NCI-H128 (cell line): ENCODE measurements around the gene HM13.
A peak's percentile ranks its signal among the peaks of the same experiment; 100 is the strongest.
"Not testable (repeated sequence)": the region's sequence is repeated elsewhere in the genome, so short reads cannot be mapped to it uniquely, and the experiment has no call there.

Experiments
- DNase-seq: peaks from one replicate; lab custom pipeline; 2025; ENCODE audit not compliant: unreplicated experiment; lab: John Stamatoyannopoulos, UW

The HM13 gene, protein sequence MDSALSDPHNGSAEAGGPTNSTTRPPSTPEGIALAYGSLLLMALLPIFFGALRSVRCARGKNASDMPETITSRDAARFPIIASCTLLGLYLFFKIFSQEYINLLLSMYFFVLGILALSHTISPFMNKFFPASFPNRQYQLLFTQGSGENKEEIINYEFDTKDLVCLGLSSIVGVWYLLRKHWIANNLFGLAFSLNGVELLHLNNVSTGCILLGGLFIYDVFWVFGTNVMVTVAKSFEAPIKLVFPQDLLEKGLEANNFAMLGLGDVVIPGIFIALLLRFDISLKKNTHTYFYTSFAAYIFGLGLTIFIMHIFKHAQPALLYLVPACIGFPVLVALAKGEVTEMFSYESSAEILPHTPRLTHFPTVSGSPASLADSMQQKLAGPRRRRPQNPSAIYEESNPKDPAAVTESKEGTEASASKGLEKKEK

DNA sequence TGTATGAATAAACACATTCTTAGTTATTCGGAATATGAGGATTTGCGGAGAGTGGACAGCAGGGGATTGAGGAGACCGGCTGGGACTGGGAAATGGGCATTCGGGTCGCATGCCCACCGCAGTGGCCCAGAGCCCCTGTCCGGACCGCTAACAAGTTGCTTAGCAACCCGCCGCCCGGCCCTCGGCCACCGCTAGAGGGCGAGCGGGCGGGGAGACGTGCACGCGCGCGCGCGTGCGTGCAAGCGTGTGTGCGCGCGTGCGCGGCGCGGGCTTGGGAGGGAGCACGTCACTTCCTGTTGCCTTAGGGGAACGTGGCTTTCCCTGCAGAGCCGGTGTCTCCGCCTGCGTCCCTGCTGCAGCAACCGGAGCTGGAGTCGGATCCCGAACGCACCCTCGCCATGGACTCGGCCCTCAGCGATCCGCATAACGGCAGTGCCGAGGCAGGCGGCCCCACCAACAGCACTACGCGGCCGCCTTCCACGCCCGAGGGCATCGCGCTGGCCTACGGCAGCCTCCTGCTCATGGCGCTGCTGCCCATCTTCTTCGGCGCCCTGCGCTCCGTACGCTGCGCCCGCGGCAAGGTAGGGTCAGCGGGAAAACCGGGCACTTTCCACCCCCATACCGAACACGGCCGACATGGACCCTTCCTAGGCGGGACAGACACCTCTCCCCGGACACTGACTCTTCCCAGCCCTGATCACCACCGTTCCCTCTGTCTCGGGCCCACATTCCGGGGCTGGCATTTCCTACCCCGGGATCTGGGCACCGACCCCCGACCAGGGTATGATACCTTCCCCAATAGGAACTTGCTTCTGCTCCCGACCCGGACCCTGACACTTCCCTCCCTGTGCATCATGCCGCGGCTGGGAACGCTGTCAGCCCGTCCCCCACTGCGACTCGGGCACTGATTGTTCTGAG is at the start of gene HM13:
Gene HM13, plus strand, starts transcription at position 289 of the 918 bp plus-strand sequence. Its CDS starts 110 bp downstream, at position 399.
- DNase-seq, result peak; percentile 76

DNA sequence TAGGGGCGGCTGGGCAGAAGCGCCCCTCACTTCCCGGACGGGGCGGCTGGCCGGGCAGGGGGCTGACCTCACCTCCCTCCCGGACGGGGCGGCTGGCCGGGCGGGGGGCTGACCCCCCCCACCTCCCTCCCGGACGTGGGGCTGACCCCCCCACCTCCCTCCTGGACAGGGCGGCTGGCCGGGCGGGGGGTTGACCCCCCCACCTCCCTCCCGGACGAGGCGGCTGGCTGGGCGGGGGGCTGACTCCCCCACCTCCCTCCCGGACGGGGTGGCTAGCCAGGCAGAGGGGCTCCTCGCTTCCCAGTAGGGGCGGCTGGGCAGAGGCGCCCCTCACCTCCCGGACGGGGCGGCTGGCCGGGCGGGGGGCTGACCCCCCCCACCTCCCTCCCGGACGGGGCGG is 43.3 kb upstream of the HM13 start:
- not testable (repeated sequence) for DNase-seq

DNA sequence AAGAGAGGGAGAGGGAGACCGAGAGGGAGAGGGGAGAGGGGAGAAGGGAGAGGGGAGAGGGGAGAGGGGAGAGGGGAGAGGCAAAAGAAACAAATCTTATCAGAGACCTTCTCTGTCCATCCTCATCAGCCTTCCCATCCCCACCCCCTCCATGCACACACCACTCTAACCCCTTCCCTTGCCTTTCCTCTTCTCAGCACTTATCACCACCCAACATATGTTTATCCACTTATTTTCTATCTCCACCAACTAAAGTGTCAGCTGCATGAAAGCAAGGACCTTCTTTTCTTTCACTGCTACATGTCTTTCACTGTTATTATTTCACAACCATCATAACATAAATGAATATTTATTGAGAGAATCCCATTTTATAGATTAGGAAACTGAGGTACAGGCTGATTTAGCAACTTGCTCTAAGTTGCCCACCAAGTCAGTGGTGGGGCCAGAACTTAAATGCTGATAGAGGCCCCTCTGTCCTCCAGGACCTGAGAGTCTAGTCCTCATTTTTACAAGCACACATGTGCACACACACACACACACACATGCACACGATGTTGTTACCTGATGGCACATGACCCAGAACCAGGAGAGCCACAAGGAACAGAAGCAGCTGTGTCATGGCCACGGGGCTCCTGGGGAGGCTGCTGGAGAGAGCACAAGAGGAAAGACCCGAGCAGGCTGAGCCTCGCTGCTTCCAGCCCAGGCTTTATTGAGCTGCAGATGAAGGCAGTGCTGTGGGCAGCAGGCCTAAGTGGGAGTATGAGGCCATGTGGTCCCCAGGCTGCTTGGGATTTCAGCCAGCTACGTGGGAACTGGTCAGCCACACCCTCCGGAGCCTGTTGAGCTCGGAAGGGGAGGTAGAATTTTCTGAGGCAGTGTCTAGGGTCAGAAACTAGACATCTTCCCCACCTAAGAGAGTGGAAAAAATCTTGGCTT is 41.6 kb upstream of the HM13 start:
- no peak for DNase-seq

DNA sequence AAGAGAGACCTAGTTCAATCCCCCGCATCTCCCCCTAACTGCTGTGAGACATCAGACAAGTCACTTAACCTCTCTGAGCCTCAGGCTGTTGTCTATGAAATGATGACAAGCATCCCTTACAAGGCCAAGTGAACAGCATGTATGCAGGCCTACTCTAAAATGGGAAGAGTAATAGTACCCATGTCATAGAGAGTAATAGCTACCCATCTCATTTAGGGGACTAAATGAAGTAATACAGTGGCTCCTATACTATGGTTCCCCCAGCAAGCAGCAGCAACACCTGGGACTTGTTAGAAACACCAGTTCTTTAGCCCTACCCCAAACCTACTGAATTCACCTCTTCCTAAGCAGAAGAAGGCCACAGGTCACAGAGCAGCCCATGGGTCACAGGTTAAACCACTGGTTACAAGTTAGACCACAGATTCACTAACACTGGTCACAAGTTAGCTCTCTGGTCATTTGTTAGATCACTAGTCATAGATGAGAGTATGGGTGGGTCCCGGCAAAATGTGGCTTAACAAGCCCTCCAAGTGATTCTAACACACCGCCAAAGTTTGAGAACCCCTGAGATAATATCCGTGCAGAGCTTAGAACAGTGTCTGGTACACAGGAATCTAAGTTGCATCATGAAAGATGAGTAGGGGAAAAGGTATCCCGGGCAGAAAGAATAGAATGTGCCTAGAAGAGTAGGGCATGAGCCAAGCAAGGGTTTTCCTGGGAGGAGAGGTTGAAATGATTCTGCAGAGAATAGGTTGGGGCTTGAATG is 40.7 kb upstream of the HM13 start:
- no peak for DNase-seq

DNA sequence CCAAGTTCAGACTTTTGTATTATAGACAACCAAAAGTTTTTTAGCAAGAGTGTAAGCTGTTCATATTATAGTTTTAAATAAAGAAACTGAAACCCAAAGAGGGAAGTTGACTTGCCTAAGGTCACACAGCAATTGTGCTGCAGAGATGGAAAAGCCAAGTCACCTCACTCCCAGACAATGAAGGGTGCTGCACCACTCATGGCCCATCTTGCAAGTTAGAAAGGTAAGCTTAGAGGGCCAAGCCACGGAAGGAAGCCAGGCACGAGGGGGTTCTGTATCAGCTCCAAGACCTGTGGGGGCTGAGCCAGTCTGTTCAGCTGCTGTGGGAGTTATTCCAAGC is 40.2 kb upstream of the HM13 start:
- DNase-seq, result no peak

DNA sequence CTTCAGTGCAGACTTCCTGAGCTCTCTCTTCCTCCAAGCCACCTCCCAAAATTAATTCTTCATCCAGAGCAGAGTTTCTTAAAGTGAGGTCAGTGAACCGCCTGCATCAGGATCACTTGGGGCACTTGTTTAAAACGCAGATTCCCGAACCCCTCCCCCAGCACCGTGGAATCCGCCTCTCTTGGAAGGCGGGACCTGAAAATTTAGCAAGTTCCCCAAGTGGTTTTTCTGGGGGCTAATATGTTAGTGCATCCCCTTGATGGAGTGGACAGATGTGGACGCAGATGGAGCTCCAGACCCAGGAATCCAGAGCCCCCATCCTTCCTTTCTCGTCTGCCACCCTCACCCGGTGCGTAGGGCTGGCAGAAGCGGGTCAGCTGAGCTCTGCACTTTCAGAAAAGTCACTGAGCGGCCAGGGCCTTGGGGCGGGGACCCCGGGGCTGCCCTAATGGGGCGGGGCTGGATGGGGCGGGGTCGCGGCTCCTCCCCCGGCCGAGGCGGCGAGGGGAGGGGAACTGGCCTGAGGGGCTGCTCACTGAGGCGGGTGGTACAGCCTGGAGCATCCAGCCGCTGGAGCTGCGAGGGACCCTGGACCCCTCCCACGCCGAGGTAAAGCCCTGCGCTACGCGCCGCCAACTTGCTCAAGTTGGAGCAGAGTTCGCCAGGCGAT is 39.3 kb upstream of the HM13 start, which contains the start of the genes DEFB124 and REM1:
Gene DEFB124, minus strand, starts transcription at position 370 of the 670 bp plus-strand sequence. CDS start 2,114 bp downstream, outside the sequence.
Gene REM1, plus strand, starts transcription at position 531 of the 670 bp plus-strand sequence. CDS start 1,158 bp downstream, outside the sequence.
- DNase-seq, result no peak

DNA sequence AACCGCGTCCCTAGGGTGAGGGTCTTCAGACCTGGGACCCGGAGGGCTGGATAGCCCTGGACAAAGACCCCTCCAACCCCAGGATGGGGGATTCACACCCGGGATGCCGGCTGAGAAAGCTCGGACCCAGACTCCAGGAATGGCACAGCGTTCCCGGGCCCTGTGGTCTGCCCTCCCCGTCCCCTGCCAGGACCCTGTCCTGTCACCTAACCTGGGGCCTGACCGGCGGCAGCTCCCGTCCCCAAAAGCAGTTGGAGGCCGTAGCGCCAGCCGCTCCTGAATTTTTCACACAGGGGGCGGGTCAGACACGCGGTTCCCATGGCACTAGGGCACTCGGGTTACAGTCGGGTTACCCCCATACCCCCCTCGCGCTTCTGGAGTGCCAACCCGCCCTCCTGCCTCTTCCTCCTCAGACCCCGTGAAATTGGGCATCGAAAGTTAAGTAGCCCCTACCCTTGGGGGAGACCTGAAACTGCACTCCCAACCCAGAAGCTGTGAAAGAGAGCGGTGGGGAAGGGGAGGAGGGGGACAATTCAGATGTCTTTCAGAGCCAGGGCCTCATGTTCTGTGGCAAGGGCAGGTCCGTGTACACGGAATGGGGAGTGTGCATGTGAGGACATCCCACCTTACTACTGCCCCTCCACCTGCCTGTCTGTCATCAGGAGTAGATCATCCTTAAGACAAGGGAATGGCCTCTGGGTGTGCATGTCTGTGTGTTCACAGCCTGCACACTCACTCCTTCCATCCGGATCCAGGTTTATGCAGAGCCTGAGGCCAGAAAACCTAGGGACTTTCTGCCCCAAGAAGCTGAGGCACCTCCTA is 38.6 kb upstream of the HM13 start:
- DNase-seq, result no peak

DNA sequence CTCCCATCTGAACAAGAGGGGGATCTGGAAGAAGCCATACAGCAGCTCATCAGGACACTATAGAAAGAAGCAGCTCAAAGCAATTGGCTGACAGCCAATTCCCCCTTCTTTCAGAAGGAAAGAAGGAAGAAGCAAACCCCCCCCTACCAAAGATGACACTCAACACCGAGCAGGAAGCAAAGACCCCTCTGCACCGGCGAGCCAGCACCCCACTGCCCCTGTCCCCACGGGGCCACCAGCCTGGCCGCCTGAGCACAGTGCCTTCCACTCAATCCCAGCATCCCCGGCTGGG is 38.0 kb upstream of the HM13 start:
- DNase-seq, result no peak

DNA sequence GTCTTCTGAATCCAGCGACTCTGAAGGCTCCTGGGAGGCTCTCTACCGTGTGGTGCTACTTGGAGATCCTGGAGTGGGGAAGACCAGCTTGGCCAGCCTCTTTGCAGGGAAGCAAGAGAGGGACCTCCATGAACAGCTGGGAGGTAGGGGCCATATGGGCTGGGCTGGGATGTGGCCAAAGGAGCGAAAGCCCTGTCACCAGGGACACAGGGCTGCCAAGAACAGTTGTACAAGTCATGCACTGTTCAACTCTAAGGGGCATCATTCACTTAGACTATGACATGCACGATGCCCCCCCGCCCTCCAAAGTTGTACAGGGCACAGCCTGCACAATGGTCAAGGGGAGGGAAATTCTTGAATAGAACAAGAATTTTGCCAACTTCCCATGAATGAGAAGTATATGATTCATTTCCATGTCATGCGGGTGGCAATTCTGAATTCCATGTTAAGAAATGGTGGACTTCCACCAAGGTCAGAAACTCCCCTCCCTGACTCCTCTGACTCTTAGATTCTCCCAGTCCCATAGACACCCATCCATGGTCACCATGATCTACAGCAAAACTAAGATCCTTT is 37.5 kb upstream of the HM13 start:
- no peak for DNase-seq

DNA sequence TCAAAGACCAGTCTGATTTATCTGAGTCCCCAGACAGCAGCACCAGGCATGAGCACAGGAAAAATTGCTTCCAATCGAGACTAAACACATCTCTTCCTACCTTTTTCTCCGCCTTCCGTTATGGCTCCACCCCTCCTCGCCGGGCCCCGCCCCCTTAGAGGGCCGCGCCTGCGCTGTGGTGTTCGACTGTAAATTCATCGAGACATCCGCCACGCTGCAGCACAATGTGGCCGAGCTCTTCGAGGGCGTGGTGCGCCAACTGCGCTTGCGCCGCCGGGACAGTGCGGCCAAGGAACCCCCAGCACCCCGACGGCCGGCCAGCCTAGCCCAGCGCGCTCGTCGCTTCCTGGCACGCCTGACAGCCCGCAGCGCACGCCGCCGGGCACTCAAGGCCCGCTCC is 30.2 kb upstream of the HM13 start:
- no peak for DNase-seq

DNA sequence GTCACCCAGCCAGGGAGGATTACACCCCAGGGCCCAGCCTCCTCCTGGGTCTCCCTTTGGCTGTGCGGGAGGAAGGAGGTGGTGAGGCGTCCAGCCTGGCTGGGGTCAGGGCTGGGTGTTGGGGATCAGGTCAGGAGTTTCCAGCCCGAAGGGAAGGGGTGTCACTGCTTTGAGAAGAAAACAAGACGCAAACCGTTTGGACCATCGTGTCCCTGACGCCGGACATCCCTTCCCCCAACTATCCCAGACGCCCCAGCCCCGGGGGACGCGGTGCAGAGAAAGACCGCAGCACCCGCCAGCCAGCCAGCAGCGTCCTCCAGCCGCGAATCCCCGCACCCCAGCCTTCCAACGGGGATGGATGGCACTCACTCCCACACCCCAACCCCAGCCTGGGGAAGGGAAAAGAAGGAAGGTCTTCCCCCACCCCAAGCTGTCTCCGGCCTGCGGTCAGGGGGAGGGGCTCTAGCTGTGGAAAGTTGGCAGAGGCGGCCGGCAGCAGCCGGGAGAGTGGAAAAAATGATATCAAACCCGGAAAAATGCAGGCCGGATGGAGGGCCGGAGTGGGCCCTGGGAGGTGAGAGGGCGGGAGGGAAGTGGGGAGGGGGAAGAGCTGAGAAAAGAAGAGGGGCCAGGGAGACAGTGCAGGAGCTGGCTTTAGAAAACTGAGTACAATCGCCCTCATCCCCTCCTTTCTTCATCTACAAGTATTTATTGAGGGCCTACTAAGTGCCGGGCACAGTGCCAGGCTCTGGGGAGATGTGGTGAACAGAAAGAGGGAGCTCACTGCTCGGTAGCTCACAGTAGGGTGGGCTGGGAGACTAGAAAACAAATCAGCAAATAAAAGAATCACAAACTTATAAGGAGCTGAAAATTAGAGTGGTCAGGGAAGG is 28.5 kb upstream of the HM13 start:
- no peak for DNase-seq

DNA sequence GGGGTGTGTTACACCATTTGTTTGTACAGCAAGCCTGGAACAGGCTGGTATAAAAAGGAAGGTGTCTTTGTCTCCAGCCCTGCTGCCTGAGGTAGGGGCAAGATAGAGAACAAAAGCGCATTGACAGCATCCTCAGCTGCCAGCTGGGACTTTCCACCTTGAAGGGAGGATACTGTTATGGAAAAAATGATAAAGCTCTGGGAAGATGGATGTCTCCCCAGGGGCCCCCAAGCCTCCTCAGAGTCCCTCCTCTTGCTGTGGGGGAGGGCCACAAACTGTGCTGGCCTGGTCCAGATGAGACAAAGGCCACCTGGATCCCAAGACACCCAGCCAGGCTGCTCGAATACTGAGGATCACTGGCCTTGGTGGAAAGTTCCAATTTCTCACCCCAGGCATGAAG is 26.1 kb upstream of the HM13 start:
- DNase-seq, result no peak

DNA sequence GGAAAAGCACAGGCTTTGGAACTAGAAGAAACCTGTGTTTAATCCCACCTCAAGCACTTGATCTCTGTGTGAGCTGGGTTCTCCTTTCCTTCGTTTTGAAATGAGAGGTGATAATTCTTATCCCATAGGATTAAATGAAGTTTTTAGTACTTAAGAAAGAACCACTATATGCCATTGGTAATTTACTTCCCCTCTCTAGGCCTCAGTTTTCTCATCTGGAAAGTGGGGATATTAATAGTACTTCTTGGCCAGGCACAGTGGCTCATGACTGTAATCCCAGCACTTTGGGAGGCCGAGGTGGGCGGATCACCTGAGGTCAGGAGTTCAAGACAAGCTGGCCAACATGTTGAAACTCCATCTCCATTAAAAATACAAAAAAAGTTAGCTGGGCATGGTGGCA is 25.1 kb upstream of the HM13 start:
- no peak for DNase-seq

DNA sequence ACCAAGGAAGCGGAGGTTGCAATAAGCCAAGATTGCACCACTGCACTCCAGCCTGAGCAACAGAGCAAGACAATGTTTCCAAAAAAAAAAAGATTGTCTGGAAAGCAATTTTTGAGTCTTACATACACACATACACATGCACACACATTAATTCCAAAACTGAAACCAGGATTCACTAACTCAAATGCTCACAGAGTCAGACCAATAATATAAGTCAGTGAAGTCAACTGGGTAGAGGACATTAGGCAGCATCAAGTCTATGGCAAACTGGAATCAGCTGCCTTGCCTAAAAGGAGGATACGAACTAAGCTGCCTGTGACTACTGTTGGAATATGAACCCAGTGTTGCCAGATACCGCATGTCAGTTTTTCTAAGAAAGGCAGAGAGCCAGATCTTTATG is 23.5 kb upstream of the HM13 start:
- no peak for DNase-seq

DNA sequence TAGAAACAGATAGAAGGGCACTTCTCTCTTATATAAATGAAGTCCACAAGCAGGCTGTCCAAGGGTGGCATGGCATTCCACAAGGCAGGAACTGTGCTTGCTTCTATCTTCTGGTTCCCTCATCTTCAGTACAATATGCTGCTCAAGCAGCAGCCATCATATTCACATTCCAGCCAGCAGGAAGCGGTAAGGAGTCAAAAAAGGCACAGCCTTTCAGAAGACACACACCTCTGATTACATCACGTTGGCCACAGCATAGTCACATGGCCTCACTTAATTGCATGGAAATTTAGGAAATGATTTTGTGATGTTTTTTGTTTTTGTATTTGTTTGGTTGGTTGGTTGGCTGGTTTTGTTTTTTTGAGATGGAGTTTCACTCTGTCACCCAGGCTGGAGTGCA is 20.1 kb upstream of the HM13 start:
- no peak for DNase-seq

DNA sequence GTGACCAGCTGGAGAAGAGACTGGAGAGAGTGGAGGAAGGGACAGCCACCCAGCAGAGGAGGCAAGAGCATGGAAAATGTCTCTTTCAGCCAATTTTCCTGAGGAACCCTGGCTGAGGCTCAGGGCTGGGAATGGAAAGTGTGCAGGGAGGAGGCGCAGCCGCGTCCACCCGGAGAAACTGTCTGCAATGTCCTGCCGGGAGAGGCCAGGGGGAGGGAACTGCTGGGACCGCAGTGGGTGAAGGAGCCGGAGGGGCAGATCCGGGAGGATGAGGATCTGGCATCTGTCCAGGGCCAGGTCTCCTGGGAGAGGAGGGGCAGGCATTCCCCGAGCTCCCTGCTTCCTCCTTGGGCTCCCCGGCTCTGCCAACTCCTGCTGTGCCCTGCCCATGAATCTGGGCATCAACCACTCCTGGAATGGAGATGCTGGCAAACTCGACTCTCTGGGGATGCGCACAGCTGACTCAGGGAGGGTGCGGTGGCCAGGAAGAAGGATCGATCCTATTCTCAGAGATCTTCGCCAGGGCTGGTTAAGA is 17.4 kb upstream of the HM13 start:
- DNase-seq, result no peak

DNA sequence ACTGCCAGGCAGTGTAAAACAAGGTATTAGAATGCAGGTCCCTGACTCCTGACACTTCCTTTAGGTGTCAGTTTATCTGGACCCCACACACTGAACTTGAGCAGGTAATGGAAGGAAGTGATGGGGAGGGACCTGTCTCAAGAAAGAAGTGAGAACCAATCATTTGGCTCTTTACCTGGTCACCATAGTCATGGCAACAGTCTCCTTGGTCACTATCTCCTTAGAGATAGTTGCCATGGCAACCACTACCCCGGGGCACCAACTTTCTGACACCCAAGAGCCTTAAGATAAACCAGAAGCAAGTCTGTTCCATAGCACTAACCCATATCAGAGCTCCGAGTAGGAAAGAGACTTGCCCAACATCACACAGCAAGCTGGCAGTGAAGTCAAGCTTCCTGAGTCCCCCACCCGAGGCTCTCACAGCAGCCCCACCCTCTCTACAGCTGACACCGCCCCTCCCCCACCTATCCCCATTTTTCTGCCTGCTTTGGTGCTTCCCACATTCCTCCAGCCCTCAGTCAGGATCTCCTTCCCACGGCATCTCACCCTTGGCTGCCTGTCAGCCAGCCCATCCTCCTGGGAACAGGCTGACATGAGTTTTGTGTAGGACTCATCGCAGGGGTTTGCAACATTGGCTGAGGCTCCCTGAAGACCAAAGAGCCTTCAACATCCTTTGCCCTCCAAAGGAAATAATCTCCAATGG is 16.3 kb upstream of the HM13 start:
- no peak for DNase-seq
